ENCODE results near the gene PRR4. TPM values are rescaled to one million over a fixed set of nuclear protein-coding genes. Genes with fewer than 3 reads are reported as not detected.

PRR4 gene
- total and polyA plus RNA-seq, 12 donors: 1.4 to 11.8 (median 2.2) TPM

DNA sequence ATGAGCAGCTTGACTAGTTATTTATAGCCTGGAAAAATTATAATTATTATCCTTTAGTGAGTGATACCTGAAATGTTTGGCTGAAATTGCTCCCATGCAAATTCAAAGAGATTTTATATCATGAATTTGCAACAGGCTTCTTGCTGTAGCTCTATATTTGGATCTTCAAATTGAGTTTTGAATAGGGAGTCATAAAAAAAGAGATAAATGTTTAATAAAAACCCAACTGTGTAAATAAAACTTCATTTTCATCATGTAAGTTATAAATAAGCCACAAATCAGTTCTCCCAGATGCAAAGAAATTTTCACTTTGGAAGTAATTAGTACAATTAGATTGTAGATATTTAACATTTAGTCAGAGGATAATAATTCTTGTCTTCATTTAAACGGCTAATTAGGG, 42.1 kb downstream of the PRR4 start, which contains the start of gene TAS2R8:
TSS of gene TAS2R8 (minus strand) at position 101 of the 400 bp plus-strand sequence. CDS start 306 bp downstream, outside the sequence.
- Histone ChIP-seq H3K4me3 (no peak within 1 kb of the TSS), H3K4me1 (no peaks in the 10 kb centered on the region), H3K36me3 (no peaks in the 10 kb centered on the region), H3K27ac (no peak within 1 kb of the TSS), H3K9me3 (no peaks in the 10 kb centered on the region), H3K27me3 (peaks cover 0 to 4% (median 0%) of the 10 kb centered on the region in 7 donors)
- 74 to 79% methylated on average over 1 of the region's 1 CpG for WGBS, 2 donors
- intact Hi-C loops (cut with DNase I): no loop called here
- TF ChIP-seq, protein P1, sequence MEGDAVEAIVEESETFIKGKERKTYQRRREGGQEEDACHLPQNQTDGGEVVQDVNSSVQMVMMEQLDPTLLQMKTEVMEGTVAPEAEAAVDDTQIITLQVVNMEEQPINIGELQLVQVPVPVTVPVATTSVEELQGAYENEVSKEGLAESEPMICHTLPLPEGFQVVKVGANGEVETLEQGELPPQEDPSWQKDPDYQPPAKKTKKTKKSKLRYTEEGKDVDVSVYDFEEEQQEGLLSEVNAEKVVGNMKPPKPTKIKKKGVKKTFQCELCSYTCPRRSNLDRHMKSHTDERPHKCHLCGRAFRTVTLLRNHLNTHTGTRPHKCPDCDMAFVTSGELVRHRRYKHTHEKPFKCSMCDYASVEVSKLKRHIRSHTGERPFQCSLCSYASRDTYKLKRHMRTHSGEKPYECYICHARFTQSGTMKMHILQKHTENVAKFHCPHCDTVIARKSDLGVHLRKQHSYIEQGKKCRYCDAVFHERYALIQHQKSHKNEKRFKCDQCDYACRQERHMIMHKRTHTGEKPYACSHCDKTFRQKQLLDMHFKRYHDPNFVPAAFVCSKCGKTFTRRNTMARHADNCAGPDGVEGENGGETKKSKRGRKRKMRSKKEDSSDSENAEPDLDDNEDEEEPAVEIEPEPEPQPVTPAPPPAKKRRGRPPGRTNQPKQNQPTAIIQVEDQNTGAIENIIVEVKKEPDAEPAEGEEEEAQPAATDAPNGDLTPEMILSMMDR (IDR thresholded peaks at IDR 0.05): no peak
- ATAC-seq: no peak
- DNase-seq: no peak

DNA sequence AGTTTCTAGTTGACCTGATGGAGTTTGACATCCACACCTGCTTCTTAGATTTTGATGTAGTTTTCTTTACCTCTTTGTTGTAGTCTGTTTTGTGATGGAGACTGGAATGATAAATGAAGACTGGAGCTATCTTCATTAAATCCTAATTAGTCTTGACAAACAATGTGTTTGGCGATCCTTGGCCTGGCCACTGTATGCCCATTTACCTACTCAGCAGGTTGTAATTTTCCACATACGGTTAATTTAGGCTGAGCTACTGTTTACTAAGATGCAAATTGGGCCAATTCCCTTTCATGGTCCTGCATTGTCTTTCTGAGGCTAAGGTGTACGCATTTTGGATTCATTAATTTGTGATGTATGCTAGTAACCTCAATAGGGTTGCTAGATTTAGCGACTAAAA, 46.7 kb downstream of the PRR4 start, which contains the start of gene TAS2R7:
TSS of gene TAS2R7 (minus strand) at position 41 of the 400 bp plus-strand sequence. CDS start 57 bp downstream, outside the sequence.
- Histone ChIP-seq H3K4me1 (no peaks in the 10 kb centered on the region), H3K9me3 (no peaks in the 10 kb centered on the region), H3K4me3 (no peak within 1 kb of the TSS), H3K36me3 (no peaks in the 10 kb centered on the region), H3K27ac (no peak within 1 kb of the TSS), H3K27me3 (peaks cover 0 to 5% (median 0%) of the 10 kb centered on the region in 7 donors)
- no peak for DNase-seq
- intact Hi-C loops (cut with DNase I): no loop called here
- WGBS, 2 donors: 61% methylated on average over 4 of the region's 4 CpGs
- ATAC-seq: no peak
- TF ChIP-seq, protein P1 (IDR thresholded peaks at IDR 0.05): no peak

DNA sequence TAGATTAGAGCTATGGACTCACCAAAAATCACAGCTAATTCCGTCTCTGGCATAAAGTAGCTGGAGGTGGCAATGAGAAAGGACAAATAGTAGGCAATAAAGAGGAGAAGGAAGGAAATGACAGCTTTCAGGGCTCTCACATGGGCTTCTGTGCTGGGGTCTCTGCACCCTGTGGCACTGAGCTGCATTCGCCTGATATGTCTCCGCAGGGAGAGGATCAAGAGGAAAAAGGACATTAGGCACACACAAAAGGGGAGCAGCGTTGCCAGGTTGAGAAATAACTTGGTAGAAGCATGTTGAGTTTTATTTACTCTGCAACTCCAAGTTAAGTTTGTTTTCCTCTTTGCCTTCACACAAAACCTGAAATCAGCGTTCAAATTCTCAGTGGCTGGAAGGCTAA, 47.5 kb downstream of the PRR4 start:
- 70 to 71% methylated on average over 5 of the region's 5 CpGs for WGBS, 2 donors
- no peak overlapping the region for H3K27ac ChIP-seq
- no peaks in the 10 kb centered on the region for H3K4me1 ChIP-seq
- no peaks in the 10 kb centered on the region for H3K9me3 ChIP-seq
- intact Hi-C loops (cut with DNase I): no loop called here
- H3K27me3 ChIP-seq: peaks cover 0 to 5% (median 0%) of the 10 kb centered on the region in 7 donors
- H3K36me3 ChIP-seq: no peaks in the 10 kb centered on the region
- TF ChIP-seq, protein P1 (IDR thresholded peaks at IDR 0.05): no peak
- H3K4me3 ChIP-seq: no peak overlapping the region
- DNase-seq (no peak), ATAC-seq (no peak)

Other genes starting within 250 kb of the PRR4 start
- 10 to 100 TPM; 10.9 to 17.1 (median 13.4) TPM for gene MAGOHB, start 235.9 kb downstream of the PRR4 start, total RNA-seq
- 10 to 100 TPM; 14.6 to 15.1 TPM for gene MAGOHB, start 235.9 kb downstream of the PRR4 start, polyA plus RNA-seq
- 1 to 10 TPM in 1 of 10 donors, under 1 TPM in 2, not detected in 7; 0.15 to 1.2 (median 0.15) TPM for gene STYK1, start 175.4 kb downstream of the PRR4 start, total RNA-seq
- under 1 TPM in 1 of 2 donors, not detected in 1; 0.01 TPM for gene STYK1, start 175.4 kb downstream of the PRR4 start, polyA plus RNA-seq
- gene YBX3, start 126.2 kb downstream of the PRR4 start, total RNA-seq: 1,000 to 10,000 TPM in 1 of 10 donors, 100 to 1,000 TPM in 9; 516 to 1,012 (median 632) TPM
- 1,000 to 10,000 TPM in 1 of 2 donors, 100 to 1,000 TPM in 1; 244 to 1,254 TPM for gene YBX3, start 126.2 kb downstream of the PRR4 start, polyA plus RNA-seq
- not detected for gene TAS2R7, start 46.8 kb downstream of the PRR4 start, total RNA-seq
- gene TAS2R7, start 46.8 kb downstream of the PRR4 start, polyA plus RNA-seq: not detected
- gene TAS2R8, start 42.2 kb downstream of the PRR4 start, total RNA-seq: not detected
- not detected for gene TAS2R8, start 42.2 kb downstream of the PRR4 start, polyA plus RNA-seq
- not detected for gene TAS2R9, start 39.3 kb downstream of the PRR4 start, total RNA-seq
- gene TAS2R9, start 39.3 kb downstream of the PRR4 start, polyA plus RNA-seq: not detected
- gene TAS2R10, start 23.1 kb downstream of the PRR4 start, total RNA-seq: under 1 TPM in 6 of 10 donors, not detected in 4; 0.23 to 0.47 (median 0.29) TPM
- gene TAS2R10, start 23.1 kb downstream of the PRR4 start, polyA plus RNA-seq: under 1 TPM; 0.04 to 0.37 TPM
- gene PRH1, start 34.8 kb upstream of the PRR4 start, total RNA-seq: 10 to 100 TPM in 1 of 10 donors, 1 to 10 TPM in 9; 6.3 to 11.7 (median 7.0) TPM
- gene PRH1, start 34.8 kb upstream of the PRR4 start, polyA plus RNA-seq: 1 to 10 TPM; 2.4 TPM
- gene TAS2R13, start 60.1 kb upstream of the PRR4 start, total RNA-seq: 1 to 10 TPM in 1 of 10 donors, under 1 TPM in 9; 0.28 to 1.1 (median 0.46) TPM
- gene TAS2R13, start 60.1 kb upstream of the PRR4 start, polyA plus RNA-seq: under 1 TPM; 0.04 to 0.15 TPM
- gene PRH2, start 79.8 kb upstream of the PRR4 start, total RNA-seq: not detected
- gene PRH2, start 79.8 kb upstream of the PRR4 start, polyA plus RNA-seq: not detected
- 1 to 10 TPM in 4 of 10 donors, under 1 TPM in 6; 0.64 to 1.6 (median 0.91) TPM for gene TAS2R14, start 89.8 kb upstream of the PRR4 start, total RNA-seq
- gene TAS2R14, start 89.8 kb upstream of the PRR4 start, polyA plus RNA-seq: 1 to 10 TPM in 1 of 2 donors, under 1 TPM in 1; 0.30 to 1.7 TPM
- under 1 TPM in 7 of 10 donors, not detected in 3; 0.24 to 0.88 (median 0.59) TPM for gene TAS2R50, start 137.4 kb upstream of the PRR4 start, total RNA-seq
- gene TAS2R50, start 137.4 kb upstream of the PRR4 start, polyA plus RNA-seq: not detected
- gene TAS2R20, start 148.8 kb upstream of the PRR4 start, total RNA-seq: under 1 TPM; 0.26 to 0.64 (median 0.42) TPM
- gene TAS2R20, start 148.8 kb upstream of the PRR4 start, polyA plus RNA-seq: under 1 TPM; 0.13 to 0.29 TPM
- 1 to 10 TPM in 2 of 10 donors, under 1 TPM in 8; 0.25 to 1.2 (median 0.77) TPM for gene TAS2R19, start 173.1 kb upstream of the PRR4 start, total RNA-seq
- under 1 TPM; 0.12 to 0.59 TPM for gene TAS2R19, start 173.1 kb upstream of the PRR4 start, polyA plus RNA-seq
- 1 to 10 TPM in 1 of 10 donors, under 1 TPM in 9; 0.38 to 1.6 (median 0.84) TPM for gene TAS2R31, start 181.9 kb upstream of the PRR4 start, total RNA-seq
- under 1 TPM; 0.12 to 0.29 TPM for gene TAS2R31, start 181.9 kb upstream of the PRR4 start, polyA plus RNA-seq
- gene TAS2R46, start 212.8 kb upstream of the PRR4 start, total RNA-seq: under 1 TPM in 7 of 10 donors, not detected in 3; 0.28 to 0.93 (median 0.51) TPM
- not detected for gene TAS2R46, start 212.8 kb upstream of the PRR4 start, polyA plus RNA-seq
- gene TAS2R43, start 242.8 kb upstream of the PRR4 start, total RNA-seq: under 1 TPM in 4 of 10 donors, not detected in 6; 0.28 to 0.53 (median 0.31) TPM
- not detected for gene TAS2R43, start 242.8 kb upstream of the PRR4 start, polyA plus RNA-seq

Measured in heart right ventricle (tissue), 16 donors.